IPS-18c (cell line): Measurements from ENCODE around the gene TAAR9.
"Not testable (repeated sequence)": the region's sequence is repeated elsewhere in the genome, so short reads cannot be mapped to it uniquely, and the experiment has no call there.

Experiments
- H3K4me3 ChIP-seq: 2 replicates; pipeline ENCODE4 v1.7.0; 2013; ENCODE audit warnings: low read depth, mild to moderate bottlenecking, low read length, moderate library complexity; ENCODE audit not compliant: insufficient read depth
- H3K9me3 ChIP-seq: one replicate; pipeline ENCODE4 v1.6.1; 2013; ENCODE audit warnings: mild to moderate bottlenecking, low read length, moderate library complexity; ENCODE audit not compliant: control insufficient read depth, insufficient read depth

Gene TAAR9

GRCh38 chr6:132512342-132512637 lies 25.8 kb upstream of the TAAR9 start:
- peak overlapping the region; percentile 91 for H3K4me3 ChIP-seq

GRCh38 chr6:132512638-132513632 lies 25.1 kb upstream of the TAAR9 start, which contains the start of gene STX7:
Gene STX7, minus strand, starts transcription at chr6:132513116. Its CDS starts 9,586 bp downstream, at chr6:132503530.
- Histone ChIP-seq H3K4me3 (peak within 1 kb of the TSS; percentile 91), H3K9me3 (no peaks in the 10 kb centered on the region)

More at GRCh38 chr6:132512342-132512637, 25.8 kb upstream of the TAAR9 start:
- H3K9me3 ChIP-seq = no peaks in the 10 kb centered on the region

- Histone ChIP-seq H3K4me3 (no peak overlapping the region), H3K9me3 (no peaks in the 10 kb centered on the region)
These were observed 24.1 kb upstream of the TAAR9 start for GRCh38 chr6:132513831-132514545.

- H3K4me3 ChIP-seq = no peak overlapping the region
These were observed 22.7 kb upstream of the TAAR9 start for GRCh38 chr6:132515386-132515785.

GRCh38 chr6:132520953-132521352 lies 17.1 kb upstream of the TAAR9 start:
- H3K4me3 ChIP-seq = no peak overlapping the region
- H3K9me3 ChIP-seq = no peaks in the 10 kb centered on the region

More at GRCh38 chr6:132515386-132515785, 22.7 kb upstream of the TAAR9 start:
- H3K9me3 ChIP-seq = no peaks in the 10 kb centered on the region

- Histone ChIP-seq H3K9me3 (no peaks in the 10 kb centered on the region), H3K4me3 (no peak overlapping the region)
These were observed 13.4 kb upstream of the TAAR9 start for GRCh38 chr6:132524646-132525045.

- no peaks in the 10 kb centered on the region for H3K9me3 ChIP-seq
- no peak overlapping the region for H3K4me3 ChIP-seq
These were observed 12.2 kb upstream of the TAAR9 start for GRCh38 chr6:132525866-132526265.

GRCh38 chr6:132526461-132526860 lies 11.6 kb upstream of the TAAR9 start:
- Histone ChIP-seq H3K4me3 (no peak overlapping the region), H3K9me3 (no peaks in the 10 kb centered on the region)

GRCh38 chr6:132527791-132528190 lies 10.3 kb upstream of the TAAR9 start:
- Histone ChIP-seq H3K9me3 (no peaks in the 10 kb centered on the region), H3K4me3 (no peak overlapping the region)

GRCh38 chr6:132530293-132530974 lies 7.6 kb upstream of the TAAR9 start:
- H3K9me3 ChIP-seq = no peaks in the 10 kb centered on the region
- H3K4me3 ChIP-seq = no peak overlapping the region

GRCh38 chr6:132534546-132534945 lies 3.5 kb upstream of the TAAR9 start:
- H3K4me3 ChIP-seq, H3K9me3 ChIP-seq: not testable (repeated sequence)

- H3K4me3 ChIP-seq = no peak overlapping the region
These were observed 932 bp upstream of the TAAR9 start for GRCh38 chr6:132537145-132537544.

GRCh38 chr6:132544826-132545225 lies 6.7 kb downstream of the TAAR9 start:
- H3K4me3 ChIP-seq = no peak overlapping the region
- H3K9me3 ChIP-seq = no peaks in the 10 kb centered on the region

More at GRCh38 chr6:132537145-132537544, 932 bp upstream of the TAAR9 start:
- no peaks in the 10 kb centered on the region for H3K9me3 ChIP-seq

- H3K9me3 ChIP-seq = no peaks in the 10 kb centered on the region
- no peak overlapping the region for H3K4me3 ChIP-seq
These were observed 10.8 kb downstream of the TAAR9 start for GRCh38 chr6:132548746-132549463.

- no peaks in the 10 kb centered on the region for H3K9me3 ChIP-seq
- no peak overlapping the region for H3K4me3 ChIP-seq
These were observed 13.1 kb downstream of the TAAR9 start for GRCh38 chr6:132551214-132551613.

- no peaks in the 10 kb centered on the region for H3K9me3 ChIP-seq
- no peak within 1 kb of the TSS for H3K4me3 ChIP-seq
These were observed 14.3 kb downstream of the TAAR9 start, which contains the start of gene TAAR8 for GRCh38 chr6:132552372-132552771. Gene TAAR8, plus strand, starts transcription at chr6:132552672. Its CDS starts 21 bp downstream, at chr6:132552693.

- H3K4me3 ChIP-seq, H3K9me3 ChIP-seq: not testable (repeated sequence)
These were observed 22.0 kb downstream of the TAAR9 start for GRCh38 chr6:132560087-132560486.
